GM12801 (cell line): ENCODE measurements around the gene FSTL5.

Experiments
- TF ChIP-seq, protein P1 (sequence below): IDR thresholded peaks from one replicate; pipeline ENCODE4 v1.5.1; 2011; ENCODE audit warnings: control low read depth; ENCODE audit not compliant: insufficient read length; ENCODE audit errors: extremely low read depth

FSTL5 gene

DNA sequence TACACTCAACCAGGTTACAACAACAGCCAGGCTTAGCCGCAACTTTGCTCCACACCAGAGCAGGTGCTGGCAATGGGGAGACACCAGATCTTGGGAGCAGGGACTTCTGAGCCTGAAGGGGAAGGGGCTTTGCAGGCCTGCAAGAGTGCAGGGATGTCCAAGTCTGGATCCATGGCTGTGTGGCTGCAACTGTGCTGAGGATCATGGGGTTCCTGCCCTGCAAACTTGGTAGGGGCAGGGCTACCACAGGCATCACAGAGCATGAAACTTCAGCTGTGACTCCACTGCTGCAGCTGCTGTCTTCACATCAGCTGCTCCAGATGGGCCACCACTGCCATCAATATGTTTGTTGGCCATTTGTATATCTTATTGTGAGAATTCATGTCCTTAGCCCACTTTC is 340.4 kb downstream of the FSTL5 start:
- TF ChIP-seq, protein P1, sequence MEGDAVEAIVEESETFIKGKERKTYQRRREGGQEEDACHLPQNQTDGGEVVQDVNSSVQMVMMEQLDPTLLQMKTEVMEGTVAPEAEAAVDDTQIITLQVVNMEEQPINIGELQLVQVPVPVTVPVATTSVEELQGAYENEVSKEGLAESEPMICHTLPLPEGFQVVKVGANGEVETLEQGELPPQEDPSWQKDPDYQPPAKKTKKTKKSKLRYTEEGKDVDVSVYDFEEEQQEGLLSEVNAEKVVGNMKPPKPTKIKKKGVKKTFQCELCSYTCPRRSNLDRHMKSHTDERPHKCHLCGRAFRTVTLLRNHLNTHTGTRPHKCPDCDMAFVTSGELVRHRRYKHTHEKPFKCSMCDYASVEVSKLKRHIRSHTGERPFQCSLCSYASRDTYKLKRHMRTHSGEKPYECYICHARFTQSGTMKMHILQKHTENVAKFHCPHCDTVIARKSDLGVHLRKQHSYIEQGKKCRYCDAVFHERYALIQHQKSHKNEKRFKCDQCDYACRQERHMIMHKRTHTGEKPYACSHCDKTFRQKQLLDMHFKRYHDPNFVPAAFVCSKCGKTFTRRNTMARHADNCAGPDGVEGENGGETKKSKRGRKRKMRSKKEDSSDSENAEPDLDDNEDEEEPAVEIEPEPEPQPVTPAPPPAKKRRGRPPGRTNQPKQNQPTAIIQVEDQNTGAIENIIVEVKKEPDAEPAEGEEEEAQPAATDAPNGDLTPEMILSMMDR = no peak

DNA sequence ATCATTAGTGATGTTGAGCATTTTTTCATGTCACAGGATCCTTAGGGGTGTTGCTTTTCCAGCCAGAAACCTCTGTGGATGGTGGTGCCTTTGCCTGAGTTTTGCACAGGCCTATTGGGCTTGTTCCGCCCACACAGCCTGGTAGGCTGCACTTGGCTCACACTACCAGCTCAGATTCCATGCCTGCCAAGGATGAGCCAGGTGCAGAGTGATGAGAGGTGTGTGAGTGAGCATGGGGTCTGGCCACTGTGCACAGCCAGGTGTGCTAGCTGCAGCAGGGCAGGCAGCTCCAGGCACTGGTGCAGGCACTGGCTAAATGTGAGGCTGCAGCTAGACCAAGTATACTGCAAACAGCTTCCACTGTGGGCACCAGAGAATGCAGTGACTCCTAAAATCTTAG is 341.6 kb downstream of the FSTL5 start:
- TF ChIP-seq, protein P1 = no peak

DNA sequence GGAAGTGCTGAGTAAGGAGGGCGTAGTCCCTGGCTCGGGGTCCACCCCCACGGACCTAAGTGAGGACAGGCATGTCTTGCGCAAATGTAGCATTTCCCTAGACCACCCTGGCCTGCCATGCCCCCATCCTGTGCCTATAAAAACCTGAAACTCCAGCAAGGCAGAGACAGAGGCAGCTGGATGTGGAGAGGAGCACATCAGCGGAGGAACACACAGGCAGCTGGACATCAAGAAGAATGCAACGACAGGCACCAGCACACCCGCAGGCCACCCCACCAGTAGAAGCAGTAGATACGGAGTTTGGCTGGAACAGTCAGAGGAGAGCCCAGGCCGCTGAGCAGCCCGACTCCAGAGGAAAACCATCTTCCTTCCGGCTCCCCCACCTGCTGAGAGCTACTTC is 345.9 kb downstream of the FSTL5 start:
- TF ChIP-seq, protein P1 = no peak

DNA sequence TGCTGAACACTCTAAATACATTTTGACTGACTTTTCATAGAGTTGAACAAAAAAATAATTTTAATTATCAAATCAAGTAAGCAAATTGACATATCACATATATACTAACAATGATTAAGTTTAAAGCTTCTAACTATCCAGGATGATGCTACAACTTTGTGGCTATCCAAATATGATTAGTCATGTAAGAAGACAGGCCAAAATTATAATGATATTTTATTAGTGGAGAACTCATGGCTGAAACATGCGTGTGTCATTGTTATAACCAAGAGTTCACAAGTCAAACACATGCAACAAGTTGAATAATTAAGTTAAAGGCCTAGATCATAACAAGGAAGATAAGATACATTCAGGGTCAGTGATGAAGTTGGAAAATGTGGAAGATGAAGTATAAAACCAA is 346.8 kb downstream of the FSTL5 start:
- TF ChIP-seq, protein P1 = no peak

DNA sequence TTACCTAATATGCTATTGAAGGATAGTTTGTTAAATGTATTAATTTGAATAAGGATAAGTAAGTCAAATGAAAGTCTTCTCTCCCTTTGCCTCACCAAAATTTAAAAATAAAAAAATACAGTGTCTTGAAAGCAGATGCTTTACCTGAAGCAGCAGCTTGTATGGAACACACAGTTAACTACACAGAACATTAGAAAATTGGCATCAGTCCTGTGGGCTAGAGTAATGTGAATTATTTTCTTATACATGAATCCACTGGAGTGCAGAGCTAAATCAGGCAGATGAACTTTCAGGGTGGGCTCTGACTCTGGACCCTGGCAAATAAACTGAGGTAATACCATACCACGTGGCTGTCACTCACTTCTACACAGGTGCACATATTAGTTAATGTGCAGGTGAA is 348.0 kb downstream of the FSTL5 start:
- TF ChIP-seq, protein P1 = no peak

DNA sequence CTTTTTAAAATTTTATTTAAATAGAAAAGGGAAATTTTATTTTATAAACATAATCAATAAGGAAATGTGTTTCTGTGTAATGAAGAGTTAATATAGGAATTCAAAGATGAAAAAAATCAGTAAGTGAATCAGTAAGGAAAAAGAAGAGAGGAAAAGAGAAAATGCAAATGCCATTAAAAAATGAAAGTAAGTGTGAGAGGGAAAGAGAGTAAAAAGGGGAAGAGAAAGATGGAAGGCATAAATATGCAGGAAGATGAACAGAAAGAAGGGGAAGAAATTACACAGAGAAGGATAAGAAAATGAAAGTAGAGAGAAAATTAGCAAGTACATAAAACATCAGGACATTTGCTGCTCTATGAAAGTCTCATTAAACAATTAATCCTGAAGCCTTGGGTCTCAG is 349.9 kb downstream of the FSTL5 start:
- TF ChIP-seq, protein P1 = no peak

DNA sequence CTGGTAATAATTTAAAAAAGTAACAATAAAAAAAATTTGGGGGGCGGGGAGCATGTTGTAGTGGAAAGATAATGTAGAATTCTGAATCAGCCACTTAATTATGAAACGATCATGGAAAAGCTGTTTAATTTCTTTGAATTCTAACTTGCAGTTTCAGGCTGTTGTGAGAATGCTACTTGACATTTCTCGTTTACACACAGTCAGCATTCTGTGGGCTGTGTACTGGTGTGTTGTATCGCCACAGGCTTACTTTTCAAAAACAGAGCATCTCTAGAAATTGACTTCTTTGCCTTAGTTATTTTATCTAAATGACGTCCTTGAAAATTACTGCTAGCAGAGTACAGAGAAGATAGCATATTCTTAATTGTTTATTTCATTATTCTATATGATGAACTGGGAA is 350.4 kb downstream of the FSTL5 start:
- TF ChIP-seq, protein P1 = no peak

DNA sequence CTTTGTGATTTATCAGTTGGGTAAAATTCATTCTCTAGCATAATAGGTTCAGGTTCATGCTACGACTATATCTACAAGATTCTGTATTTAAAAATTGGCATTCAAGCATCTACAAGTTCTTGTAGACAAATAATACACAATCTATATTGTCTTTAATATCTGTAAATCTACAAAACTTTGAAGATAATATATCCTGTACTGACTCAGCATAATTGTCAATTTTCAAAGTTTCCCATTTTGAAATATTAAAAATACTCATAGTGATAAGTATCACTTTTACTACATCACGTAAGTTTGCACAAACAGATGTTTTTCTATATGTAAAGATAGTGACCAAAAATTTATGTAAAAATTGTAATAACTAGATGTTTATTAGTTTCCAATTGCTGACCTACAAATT is 360.6 kb downstream of the FSTL5 start:
- TF ChIP-seq, protein P1 = no peak
